HUES48 (cell line): ENCODE measurements around the gene GDPD4.
A peak's percentile ranks its signal among the peaks of the same experiment; 100 is the strongest.

Source experiments
- H3K27ac ChIP-seq: one replicate; pipeline ENCODE4 v1.7.0; 2013; ENCODE audit warnings: low read depth, low read length, inconsistent platforms
- H3K27me3 ChIP-seq: 2 replicates; pipeline ENCODE4 v1.6.1; 2013; ENCODE audit warnings: mild to moderate bottlenecking, low read length; ENCODE audit not compliant: control insufficient read depth, insufficient read depth
- H3K36me3 ChIP-seq: 2 replicates; pipeline ENCODE4 v1.6.1; 2013; ENCODE audit warnings: low read length; ENCODE audit not compliant: control insufficient read depth, insufficient read depth
- H3K4me1 ChIP-seq: 2 replicates; pipeline ENCODE4 v1.6.1; 2013; ENCODE audit warnings: mild to moderate bottlenecking, low read length; ENCODE audit not compliant: control insufficient read depth, insufficient read depth
- H3K4me3 ChIP-seq: 2 replicates; pipeline ENCODE4 v1.5.1; 2013; ENCODE audit warnings: mild to moderate bottlenecking, low read depth, low read length
- H3K9ac ChIP-seq: 2 replicates; pipeline ENCODE4 v1.6.1; 2013; ENCODE audit warnings: mild to moderate bottlenecking, low read depth, low read length, moderate library complexity
- H3K9me3 ChIP-seq: 2 replicates; pipeline ENCODE4 v1.6.1; 2013; ENCODE audit warnings: low read length; ENCODE audit not compliant: control insufficient read depth, insufficient read depth

Gene GDPD4

GRCh38 chr11:77195071-77195755 is 106.3 kb downstream of the GDPD4 start:
- no peak overlapping the region for H3K27ac ChIP-seq
- no peaks in the 10 kb centered on the region for H3K36me3 ChIP-seq
- no peaks in the 10 kb centered on the region for H3K27me3 ChIP-seq
- H3K9me3 ChIP-seq, result no peaks in the 10 kb centered on the region
- H3K4me1 ChIP-seq, result no peaks in the 10 kb centered on the region
- H3K9ac ChIP-seq, result no peak overlapping the region
- H3K4me3 ChIP-seq, result no peak overlapping the region

- H3K27me3 ChIP-seq, result no peaks in the 10 kb centered on the region
- H3K9me3 ChIP-seq, result no peaks in the 10 kb centered on the region
- H3K9ac ChIP-seq, result no peak overlapping the region
- H3K27ac ChIP-seq, result no peak overlapping the region
- H3K36me3 ChIP-seq, result no peaks in the 10 kb centered on the region
- no peaks in the 10 kb centered on the region for H3K4me1 ChIP-seq
- H3K4me3 ChIP-seq, result no peak overlapping the region
Observed at GRCh38 chr11:77193911-77194830, 107.3 kb downstream of the GDPD4 start.

GRCh38 chr11:77193167-77193566 is 108.3 kb downstream of the GDPD4 start:
- H3K27ac ChIP-seq, result no peak overlapping the region
- H3K27me3 ChIP-seq, result no peaks in the 10 kb centered on the region
- no peaks in the 10 kb centered on the region for H3K36me3 ChIP-seq
- H3K4me1 ChIP-seq, result no peaks in the 10 kb centered on the region
- H3K4me3 ChIP-seq, result no peak overlapping the region
- no peak overlapping the region for H3K9ac ChIP-seq
- no peaks in the 10 kb centered on the region for H3K9me3 ChIP-seq

GRCh38 chr11:77191823-77192495 is 109.5 kb downstream of the GDPD4 start:
- Histone ChIP-seq H3K27ac (no peak overlapping the region), H3K4me1 (no peaks in the 10 kb centered on the region), H3K27me3 (no peaks in the 10 kb centered on the region), H3K4me3 (peak overlapping the region; percentile 18; the same call in 1 of the 2 replicates), H3K9me3 (no peaks in the 10 kb centered on the region), H3K9ac (no peak overlapping the region), H3K36me3 (no peaks in the 10 kb centered on the region)

GRCh38 chr11:77191429-77191822 is 110.1 kb downstream of the GDPD4 start:
- H3K27ac ChIP-seq, result no peak overlapping the region
- H3K4me1 ChIP-seq, result no peaks in the 10 kb centered on the region
- H3K9me3 ChIP-seq, result no peaks in the 10 kb centered on the region
- H3K9ac ChIP-seq, result no peak overlapping the region
- H3K27me3 ChIP-seq, result no peaks in the 10 kb centered on the region
- peak overlapping the region; percentile 18; the same call in 1 of the 2 replicates for H3K4me3 ChIP-seq
- H3K36me3 ChIP-seq, result no peaks in the 10 kb centered on the region

- H3K27me3 ChIP-seq, result no peaks in the 10 kb centered on the region
- no peak overlapping the region for H3K9ac ChIP-seq
- no peaks in the 10 kb centered on the region for H3K9me3 ChIP-seq
- H3K4me1 ChIP-seq, result no peaks in the 10 kb centered on the region
- no peaks in the 10 kb centered on the region for H3K36me3 ChIP-seq
- no peak overlapping the region for H3K4me3 ChIP-seq
- no peak overlapping the region for H3K27ac ChIP-seq
Observed at GRCh38 chr11:77190331-77191075, 111.0 kb downstream of the GDPD4 start.

- Histone ChIP-seq H3K4me1 (no peaks in the 10 kb centered on the region), H3K9ac (no peak overlapping the region), H3K36me3 (no peaks in the 10 kb centered on the region), H3K4me3 (no peak overlapping the region), H3K27ac (no peak overlapping the region), H3K9me3 (no peaks in the 10 kb centered on the region), H3K27me3 (no peaks in the 10 kb centered on the region)
Observed at GRCh38 chr11:77189588-77190210, 111.8 kb downstream of the GDPD4 start.

GRCh38 chr11:77188633-77189491 is 112.6 kb downstream of the GDPD4 start:
- no peak overlapping the region for H3K27ac ChIP-seq
- H3K4me3 ChIP-seq, result no peak overlapping the region
- no peaks in the 10 kb centered on the region for H3K4me1 ChIP-seq
- no peaks in the 10 kb centered on the region for H3K9me3 ChIP-seq
- H3K36me3 ChIP-seq, result no peaks in the 10 kb centered on the region
- no peak overlapping the region for H3K9ac ChIP-seq
- no peaks in the 10 kb centered on the region for H3K27me3 ChIP-seq

GRCh38 chr11:77187776-77188632 is 113.5 kb downstream of the GDPD4 start:
- Histone ChIP-seq H3K36me3 (no peaks in the 10 kb centered on the region), H3K9me3 (no peaks in the 10 kb centered on the region), H3K27me3 (no peaks in the 10 kb centered on the region), H3K27ac (no peak overlapping the region), H3K9ac (no peak overlapping the region), H3K4me3 (no peak overlapping the region), H3K4me1 (no peaks in the 10 kb centered on the region)
